Psoas muscle (tissue), 8 donors: ENCODE data around the gene NKX6-2. TPM values are rescaled to one million over a fixed set of nuclear protein-coding genes. Genes with fewer than 3 reads are reported as not detected.
"Not testable (repeated sequence)": the region's sequence is repeated elsewhere in the genome, so short reads cannot be mapped to it uniquely, and the experiment has no call there.

ENCODE experiments used
- ATAC-seq, 4 donors: fragments of 200-7000 bp; cut with Tn5 transposase; one replicate each; pipeline ENCODE4 v1.9.1; 2020; ENCODE audit warnings: moderate library complexity in 3 of 4, mild to moderate bottlenecking in 2 of 4
- DNase-seq, 2 donors: peaks; one replicate each; pipeline ENCODE4 v3.0.0-alpha.2; 2020
- H3K27ac ChIP-seq: fragments of 200-600 bp; one replicate; pipeline ENCODE4 v1.8.0; 2022
- H3K27me3 ChIP-seq, 3 donors: fragments of 200-600 bp in 1 of 3; one replicate each; pipeline versions ENCODE4 v1.6.1 to v1.8.0; 2013 to 2022; ENCODE audit warnings: low read length in 2 of 3, mild to moderate bottlenecking in 2 of 3, moderate library complexity in 1 of 3; ENCODE audit not compliant: insufficient read depth in 3 of 3
- H3K36me3 ChIP-seq, 2 donors: fragments of 200-600 bp in 1 of 2; one replicate each; pipeline versions ENCODE4 v1.6.1 to v1.8.0; 2013 to 2022; ENCODE audit warnings: low read depth in 1 of 2, mild to moderate bottlenecking in 1 of 2, moderate library complexity in 1 of 2; ENCODE audit not compliant: insufficient read depth in 1 of 2
- H3K4me1 ChIP-seq: fragments of 200-600 bp; one replicate; pipeline ENCODE4 v1.8.0; 2022
- H3K4me3 ChIP-seq: fragments of 200-600 bp; one replicate; pipeline ENCODE4 v1.8.0; 2022; ENCODE audit warnings: mild to moderate bottlenecking
- H3K9me3 ChIP-seq: fragments of 200-600 bp; one replicate; pipeline ENCODE4 v1.8.0; 2022
- CTCF ChIP-seq: fragments of 200-600 bp; IDR thresholded peaks from one replicate; pipeline ENCODE4 v1.8.0; 2022; ENCODE audit warnings: antibody characterized with exemption
- WGBS, 3 donors: extraction: QIAGEN DNeasy Blood & Tissue Kit; methylation state at CpG; one replicate each; pipeline versions ENCODE4 v1.1.6 to v1.1.7; 2013; 5-methylcytosine and 5-hydroxymethylcytosine counted together
- intact Hi-C, 2 donors: fragments of 100-400 bp; cut with DNase I; formaldehyde crosslinking; loops; one replicate each; pipeline versions ENCODE4 v1.11.0 to v1.14.2; 2022
- polyA plus RNA-seq, 3 donors: library from polyadenylated mRNA; stranded (reverse); fragments of 200-250 nt; gene quantifications; one replicate each; pipeline ENCODE4 v1.2.3, GENCODE V29; 2013
- total RNA-seq, 4 donors: library from RNA; stranded (reverse); fragmentation: NEBNext Ultra II Directional in 2 of 4; extraction: Animal tissue kit (Norgen Biotek cat#: 25700) in 2 of 4; gene quantifications; one replicate each; pipeline versions ENCODE4 v1.2.1 to v1.2.4, GENCODE V29; 2021 to 2023
- donor health status: healthy with polysubstance abuse.
- donor health status: DM: no; HTN: no; CAD: no; lungs with moderate emphysema.
- donor health status: Bipolar disorder and iron deficiency.
- donor health status: healthy.
- donor health status: DM: yes; HTN: yes; CAD: no.
- donor health status: DM: no; HTN: no; CAD: no.
- donor health status: DM: no; HTN: no; CAD: no.
- donor health status: DM: yes; HTN: yes; CAD: no.

The NKX6-2 gene
- total and polyA plus RNA-seq, 7 donors, result not detected

- H3K27ac ChIP-seq, result no peak overlapping the region
- no peaks in the 10 kb centered on the region for H3K9me3 ChIP-seq
- DNase-seq (peak in 1 of 2 donors; percentile 4), ATAC-seq (no peak)
- intact Hi-C loops, result no loop called here
- peaks cover 0 to 18% (median 8%) of the 10 kb centered on the region in 3 donors for H3K27me3 ChIP-seq
- TF ChIP-seq CTCF, result no peak
- WGBS, 3 donors, result 87 to 94% (median 91%) methylated on average over 15 of the region's 15 CpGs
- H3K4me3 ChIP-seq, result no peak overlapping the region
- H3K4me1 ChIP-seq, result no peaks in the 10 kb centered on the region
- no peaks in the 10 kb centered on the region for H3K36me3 ChIP-seq
These were observed 12.9 kb upstream of the NKX6-2 start for GRCh38 chr10:132798876-132799275.

DNA sequence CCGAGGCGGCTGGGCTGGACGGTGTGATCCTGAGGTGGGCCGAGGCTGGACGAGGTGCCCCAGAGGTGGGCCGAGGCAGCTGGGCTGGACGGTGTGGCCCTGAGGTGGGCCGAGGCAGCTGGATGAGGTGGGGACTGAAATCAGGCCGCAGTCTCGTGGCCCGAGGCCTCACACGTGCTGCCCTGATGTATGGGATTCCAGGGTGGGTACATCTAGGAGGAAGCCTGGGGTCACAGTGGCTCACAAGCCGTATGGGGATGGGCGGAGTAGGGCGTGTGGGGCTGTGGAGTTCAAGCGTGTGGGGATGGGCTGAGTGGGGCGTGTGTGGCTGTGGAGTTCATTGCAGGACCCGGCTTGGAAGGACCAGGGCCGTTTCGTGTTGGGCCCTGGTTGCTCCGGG is 12.5 kb upstream of the NKX6-2 start:
- TF ChIP-seq CTCF, result no peak
- intact Hi-C loops, result no loop called here
- DNase-seq (peak in 1 of 2 donors; percentile 5), ATAC-seq (no peak)
- 86 to 89% (median 88%) methylated on average over 21 of the region's 21 CpGs for WGBS, 3 donors
- no peaks in the 10 kb centered on the region for H3K36me3 ChIP-seq
- no peaks in the 10 kb centered on the region for H3K9me3 ChIP-seq
- H3K27ac ChIP-seq, result no peak overlapping the region
- no peaks in the 10 kb centered on the region for H3K4me1 ChIP-seq
- H3K4me3 ChIP-seq, result no peak overlapping the region
- H3K27me3 ChIP-seq, result peaks cover 0 to 20% (median 8%) of the 10 kb centered on the region in 3 donors

DNA sequence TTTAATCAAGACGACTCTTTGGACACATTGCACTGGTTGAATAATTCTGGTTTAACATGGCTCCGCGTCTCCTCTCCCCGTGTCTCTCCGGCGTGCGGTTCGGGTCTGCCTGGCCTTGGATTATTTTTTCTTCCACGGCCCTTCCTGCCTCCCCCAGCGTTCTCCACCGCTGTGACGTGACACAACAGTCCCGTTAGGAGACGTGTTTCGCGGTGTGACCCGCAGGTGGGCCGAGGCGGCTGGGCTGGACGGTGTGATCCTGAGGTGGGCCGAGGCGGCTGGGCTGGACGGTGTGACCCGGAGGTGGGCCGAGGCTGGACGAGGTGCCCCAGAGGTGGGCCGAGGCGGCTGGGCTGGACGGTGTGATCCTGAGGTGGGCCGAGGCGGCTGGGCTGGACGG is 12.0 kb upstream of the NKX6-2 start:
- H3K9me3 ChIP-seq, intact Hi-C loops, H3K27ac ChIP-seq, H3K36me3 ChIP-seq, H3K4me1 ChIP-seq, H3K4me3 ChIP-seq, ATAC-seq: not testable (repeated sequence)
- WGBS, 3 donors, result 92 to 93% (median 92%) methylated on average over 21 to 31 of the region's 32 CpGs
- peak in 1 of 2 donors; percentile 3 for DNase-seq
- H3K27me3 ChIP-seq, result peaks cover 0 to 25% (median 8%) of the 10 kb centered on the region in 3 donors

GRCh38 chr10:132796846-132797245 is 10.9 kb upstream of the NKX6-2 start:
- H3K4me3 ChIP-seq, result no peak overlapping the region
- H3K36me3 ChIP-seq, result no peaks in the 10 kb centered on the region
- ATAC-seq, result no peak
- 78 to 80% (median 79%) methylated on average over 21 of the region's 21 CpGs for WGBS, 3 donors
- no peak for TF ChIP-seq CTCF
- intact Hi-C loops, result no loop called here
- peaks cover 0 to 29% (median 9%) of the 10 kb centered on the region in 3 donors for H3K27me3 ChIP-seq
- H3K9me3 ChIP-seq, result no peaks in the 10 kb centered on the region
- no peaks in the 10 kb centered on the region for H3K4me1 ChIP-seq
- DNase-seq, result peak in 1 of 2 donors; percentile 1
- H3K27ac ChIP-seq, result no peak overlapping the region

DNA sequence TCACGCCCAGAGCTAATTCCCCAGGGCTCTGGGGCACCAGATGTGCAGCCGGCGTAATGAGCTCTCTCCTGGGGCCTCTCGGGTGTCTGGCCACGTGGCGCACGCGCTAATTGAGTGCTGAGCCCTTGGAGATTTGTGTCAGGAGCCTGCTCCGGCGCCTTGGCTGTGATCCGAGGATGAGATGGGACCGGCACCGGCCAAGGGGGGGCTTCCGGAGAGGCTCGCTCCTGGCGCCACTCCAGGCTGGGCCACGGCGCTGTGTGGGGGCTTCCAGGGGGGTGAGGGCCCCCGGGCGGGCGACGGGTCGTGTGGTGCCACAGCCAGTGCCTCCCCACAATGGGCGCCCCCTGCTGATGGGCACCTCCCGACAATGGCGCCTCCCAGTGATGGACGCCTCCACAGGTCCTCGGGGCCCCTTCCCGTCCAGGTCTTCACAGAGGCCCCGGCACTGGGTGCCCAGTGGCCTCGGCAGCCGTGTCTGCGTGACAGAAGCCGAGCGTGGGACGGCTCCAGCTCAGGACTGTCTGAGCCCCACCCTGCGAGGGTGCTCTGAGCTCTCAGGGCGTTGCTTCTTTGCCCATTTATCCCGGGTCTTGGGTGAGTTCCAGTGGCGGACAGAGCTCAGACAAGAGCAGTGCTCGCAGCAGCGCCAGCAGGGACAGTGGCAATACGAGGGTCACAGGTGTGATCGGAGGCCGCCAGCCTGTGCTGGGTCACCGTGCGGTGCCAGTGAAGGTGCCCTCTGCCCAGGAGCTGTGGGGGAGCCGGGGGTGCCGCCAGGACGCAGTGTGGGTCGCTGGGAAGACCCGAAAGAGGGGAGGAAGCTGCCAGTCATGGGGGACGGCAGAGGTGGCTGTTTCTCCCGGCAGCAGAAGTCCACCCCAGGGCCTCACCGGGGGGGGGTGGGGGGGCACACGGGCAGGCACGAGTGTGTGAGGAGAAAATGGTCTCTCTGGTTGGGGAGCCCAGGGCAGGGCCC is 8.2 kb upstream of the NKX6-2 start:
- H3K4me3 ChIP-seq, result no peak overlapping the region
- WGBS, 3 donors, result 29 to 44% (median 39%) methylated on average over 48 to 57 of the region's 57 CpGs
- intact Hi-C loops, result loop anchor here in 1 of 2 donors (5.0 kb wide), 1 partner anchor 137 kb away; no protein-coding TSS in a partner anchor

More for the DNA sequence above, 8.2 kb upstream of the NKX6-2 start:
- Histone ChIP-seq H3K36me3 (no peaks in the 10 kb centered on the region), H3K4me1 (no peaks in the 10 kb centered on the region), H3K9me3 (no peaks in the 10 kb centered on the region), H3K27me3 (peaks cover 0 to 50% (median 9%) of the 10 kb centered on the region in 3 donors), H3K27ac (no peak overlapping the region)
- DNase-seq (no peak), ATAC-seq (no peak)
- TF ChIP-seq CTCF, result no peak
